T-helper 2 cell treated with Interferon-gamma antibody and Interleukin-4, amounts not matched to agents 5 μg/mL and 100 μg/mL, for 36 hours (primary cell): ENCODE measurements around the gene RAB10.
A peak's percentile ranks its signal among the peaks of the same experiment; 100 is the strongest.
"Not testable (repeated sequence)": the region's sequence is repeated elsewhere in the genome, so short reads cannot be mapped to it uniquely, and the experiment has no call there.

ENCODE experiments used
- DNase-seq: peaks from one replicate; pipeline ENCODE4 v3.0.0; 2021; ENCODE audit warnings: low spot score
- H3K27ac Mint-ChIP-seq: one replicate; pipeline ENCODE4 v1.8.0; 2021; ENCODE audit warnings: mild to moderate bottlenecking, mixed read lengths
- H3K27me3 Mint-ChIP-seq: one replicate; pipeline ENCODE4 v1.8.0; 2021; ENCODE audit warnings: low read depth, mixed read lengths
- H3K36me3 Mint-ChIP-seq: one replicate; pipeline ENCODE4 v1.8.0; 2021; ENCODE audit warnings: low read depth, mixed read lengths
- H3K4me1 Mint-ChIP-seq: one replicate; pipeline ENCODE4 v1.8.0; 2021; ENCODE audit warnings: low read depth, mixed read lengths
- H3K4me3 Mint-ChIP-seq: one replicate; pipeline ENCODE4 v1.8.0; 2022; ENCODE audit warnings: mild to moderate bottlenecking, moderate library complexity, mixed read lengths
- H3K9me3 Mint-ChIP-seq: one replicate; pipeline ENCODE4 v1.8.0; 2021; ENCODE audit warnings: mixed read lengths

Gene RAB10

GRCh38 chr2:26028083-26028482 is 5.8 kb upstream of the RAB10 start:
- H3K4me3 Mint-ChIP-seq, H3K36me3 Mint-ChIP-seq, H3K27me3 Mint-ChIP-seq, H3K9me3 Mint-ChIP-seq, H3K4me1 Mint-ChIP-seq, H3K27ac Mint-ChIP-seq, DNase-seq: not testable (repeated sequence)

GRCh38 chr2:26032586-26033269 is 1.2 kb upstream of the RAB10 start:
- H3K27me3 Mint-ChIP-seq, H3K9me3 Mint-ChIP-seq, DNase-seq: not testable (repeated sequence)
- H3K36me3 Mint-ChIP-seq: peaks cover 12% of the 10 kb centered on the region
- peak overlapping the region; percentile 93 for H3K27ac Mint-ChIP-seq
- peak overlapping the region; percentile 98 for H3K4me3 Mint-ChIP-seq
- peaks cover 17% of the 10 kb centered on the region for H3K4me1 Mint-ChIP-seq

- H3K4me3 Mint-ChIP-seq: peak overlapping the region; percentile 98
- no peaks in the 10 kb centered on the region for H3K9me3 Mint-ChIP-seq
- H3K27ac Mint-ChIP-seq: peak overlapping the region; percentile 93
- peaks cover 20% of the 10 kb centered on the region for H3K4me1 Mint-ChIP-seq
- H3K36me3 Mint-ChIP-seq: peaks cover 17% of the 10 kb centered on the region
- no peaks in the 10 kb centered on the region for H3K27me3 Mint-ChIP-seq
- no peak for DNase-seq
These were observed 540 bp upstream of the RAB10 start for GRCh38 chr2:26033270-26033817.

DNA sequence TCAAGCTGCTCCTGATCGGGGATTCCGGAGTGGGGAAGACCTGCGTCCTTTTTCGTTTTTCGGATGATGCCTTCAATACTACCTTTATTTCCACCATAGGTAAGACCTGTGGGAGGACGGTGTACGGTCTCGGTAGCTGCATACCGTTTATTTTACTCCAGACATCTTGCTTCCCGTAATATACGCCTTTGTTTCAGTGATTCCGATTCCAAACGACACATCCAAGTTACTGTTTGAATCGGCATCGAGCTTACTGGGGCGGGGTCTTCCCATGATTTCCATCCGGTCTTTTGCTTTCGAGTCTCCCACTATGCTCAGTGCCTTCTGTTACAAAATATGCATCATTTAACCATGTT is 731 bp downstream of the RAB10 start:
- H3K9me3 Mint-ChIP-seq: no peaks in the 10 kb centered on the region
- H3K27me3 Mint-ChIP-seq: no peaks in the 10 kb centered on the region
- H3K27ac Mint-ChIP-seq: peak overlapping the region; percentile 89
- DNase-seq: no peak
- peak overlapping the region; percentile 98 for H3K4me3 Mint-ChIP-seq
- H3K36me3 Mint-ChIP-seq: peaks cover 18% of the 10 kb centered on the region
- H3K4me1 Mint-ChIP-seq: peaks cover 23% of the 10 kb centered on the region

DNA sequence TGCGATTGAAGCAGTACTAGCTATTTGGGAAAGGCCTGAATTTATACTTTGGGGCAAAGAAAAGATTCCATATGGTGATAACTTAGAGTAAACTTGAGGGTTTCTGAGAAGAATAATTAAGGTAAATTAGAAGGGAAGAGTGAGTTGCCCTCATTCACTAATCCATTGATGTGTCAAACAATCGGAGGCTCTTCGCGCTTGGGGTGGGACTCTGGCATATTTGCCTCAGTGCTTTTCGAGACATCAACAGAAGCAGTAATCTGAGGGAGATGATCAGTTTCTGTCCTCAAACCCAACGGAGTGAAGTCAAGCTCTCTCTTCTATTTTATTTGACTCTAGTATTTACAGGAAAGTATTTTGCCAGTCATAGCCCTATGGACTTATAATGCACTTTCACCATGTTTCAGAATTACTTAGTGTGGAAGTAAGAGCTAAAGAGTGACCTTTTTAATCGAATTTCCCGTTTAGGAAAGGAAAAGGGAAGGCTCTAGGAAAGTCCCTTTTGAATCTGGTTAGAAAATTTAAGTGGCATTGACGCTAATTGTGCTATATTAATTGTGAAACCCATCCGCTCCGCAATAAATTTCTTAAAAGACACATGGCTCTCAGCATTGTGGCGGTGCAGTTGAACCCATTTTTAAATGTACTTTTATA is 1.3 kb downstream of the RAB10 start:
- H3K4me3 Mint-ChIP-seq: peak overlapping the region; percentile 98
- no peaks in the 10 kb centered on the region for H3K27me3 Mint-ChIP-seq
- H3K36me3 Mint-ChIP-seq: peaks cover 19% of the 10 kb centered on the region
- no peaks in the 10 kb centered on the region for H3K9me3 Mint-ChIP-seq
- peak overlapping the region; percentile 89 for H3K27ac Mint-ChIP-seq
- no peak for DNase-seq
- peaks cover 24% of the 10 kb centered on the region for H3K4me1 Mint-ChIP-seq

DNA sequence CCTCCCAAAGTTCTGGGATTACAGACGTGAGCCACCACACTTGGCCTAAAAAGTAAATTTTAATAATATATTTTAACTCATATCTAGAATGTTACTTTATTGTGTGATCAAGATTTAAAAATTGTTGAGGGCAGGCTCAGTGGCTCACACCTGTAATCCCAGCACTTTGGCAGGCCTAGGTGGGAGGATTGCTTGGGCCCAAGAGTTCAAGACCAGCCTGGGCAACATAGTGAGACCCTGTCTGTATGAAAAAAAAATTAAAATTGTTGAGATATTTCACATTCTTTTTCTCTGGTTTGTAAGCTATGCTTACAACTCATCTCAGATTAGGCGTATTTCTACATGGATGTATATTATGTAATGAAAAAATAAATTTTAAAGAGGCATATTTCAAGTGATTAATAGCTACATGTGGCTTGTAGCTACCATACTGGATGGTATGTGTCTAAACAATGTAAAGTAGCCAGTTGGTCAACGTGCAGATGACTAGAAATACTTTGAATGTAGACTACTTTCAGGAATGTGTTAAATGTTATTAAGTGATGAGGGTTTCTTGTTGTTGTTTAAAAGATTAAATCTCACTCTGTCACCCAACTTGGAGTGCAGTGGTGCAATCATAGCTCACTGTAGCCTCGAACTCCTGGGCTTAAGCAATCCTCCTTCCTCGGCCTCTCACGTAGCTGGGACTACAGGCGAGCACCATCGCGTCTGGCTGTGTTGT is 5.9 kb downstream of the RAB10 start:
- no peak overlapping the region for H3K27ac Mint-ChIP-seq
- peaks cover 44% of the 10 kb centered on the region for H3K4me1 Mint-ChIP-seq

DNA sequence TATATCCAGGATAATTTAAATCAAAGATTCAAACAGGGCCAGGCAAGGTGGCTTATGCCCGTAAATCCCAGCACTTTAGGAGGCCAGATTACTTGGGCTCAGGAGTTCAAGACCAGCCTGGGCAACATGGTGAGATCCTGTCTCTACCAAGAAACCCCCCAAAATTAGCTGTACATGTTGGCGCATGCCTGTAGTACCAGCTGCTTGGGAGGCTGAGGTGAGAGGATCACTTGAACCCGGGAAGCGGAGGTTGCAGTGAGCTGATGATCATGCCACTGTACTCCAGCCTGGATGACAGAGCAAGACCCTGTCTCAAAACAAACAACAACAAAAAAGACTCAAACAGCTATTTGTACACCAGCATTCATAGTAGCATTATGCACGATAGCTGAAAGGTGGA is 9.2 kb downstream of the RAB10 start:
- no peak for DNase-seq
- peaks cover 38% of the 10 kb centered on the region for H3K4me1 Mint-ChIP-seq
- H3K36me3 Mint-ChIP-seq: peaks cover 31% of the 10 kb centered on the region
- H3K4me3 Mint-ChIP-seq: no peak overlapping the region
- no peaks in the 10 kb centered on the region for H3K27me3 Mint-ChIP-seq
- H3K27ac Mint-ChIP-seq: no peak overlapping the region
- no peaks in the 10 kb centered on the region for H3K9me3 Mint-ChIP-seq

More for the DNA sequence above, 5.9 kb downstream of the RAB10 start:
- no peak for DNase-seq
- no peaks in the 10 kb centered on the region for H3K27me3 Mint-ChIP-seq
- peaks cover 35% of the 10 kb centered on the region for H3K36me3 Mint-ChIP-seq
- H3K4me3 Mint-ChIP-seq: no peak overlapping the region
- H3K9me3 Mint-ChIP-seq: no peaks in the 10 kb centered on the region

DNA sequence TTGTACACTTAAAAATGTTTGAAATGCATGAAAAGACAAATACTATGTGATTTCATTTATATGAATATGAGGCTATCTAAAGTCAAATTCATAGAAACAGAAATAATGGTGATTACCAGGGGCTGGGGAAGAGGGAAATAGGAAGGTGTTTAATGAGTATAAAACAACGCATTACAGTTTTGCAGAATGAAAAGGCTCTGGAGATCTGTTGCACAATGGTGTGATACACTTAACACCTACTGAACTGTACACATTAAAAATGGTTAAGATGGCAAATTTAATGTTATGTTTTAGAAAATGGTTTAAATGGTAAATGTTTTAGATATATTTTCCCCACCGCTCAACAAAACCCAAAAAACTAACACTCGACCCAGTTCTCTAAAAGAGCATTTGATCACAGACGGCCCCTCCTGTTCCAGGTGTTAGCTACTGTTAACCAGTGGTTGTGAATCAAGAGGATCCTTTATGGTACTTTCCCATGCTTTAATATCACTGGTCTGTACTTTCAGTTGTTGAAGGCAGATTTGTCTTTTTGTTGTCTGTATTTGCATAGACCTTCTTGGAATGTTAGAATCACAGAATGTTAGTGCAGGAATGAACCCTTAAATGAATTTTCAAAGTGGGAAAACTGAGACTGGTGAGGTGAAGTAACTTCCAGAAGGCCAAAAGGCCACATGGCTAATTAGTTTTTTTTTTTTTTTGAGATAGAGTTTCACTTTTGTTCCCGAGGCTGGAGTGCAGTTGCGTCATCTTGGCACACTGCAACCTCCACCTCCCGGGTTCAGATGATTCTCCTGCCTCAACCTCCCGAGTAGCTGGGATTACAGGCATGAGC is 10.2 kb downstream of the RAB10 start:
- H3K27me3 Mint-ChIP-seq: no peaks in the 10 kb centered on the region
- peak overlapping the region; percentile 16 for H3K4me3 Mint-ChIP-seq
- peaks cover 35% of the 10 kb centered on the region for H3K36me3 Mint-ChIP-seq
- H3K4me1 Mint-ChIP-seq: peaks cover 38% of the 10 kb centered on the region
- H3K27ac Mint-ChIP-seq: peak overlapping the region; percentile 22
- no peaks in the 10 kb centered on the region for H3K9me3 Mint-ChIP-seq
- DNase-seq: no peak

- Mint-ChIP-seq H3K27me3 (no peaks in the 10 kb centered on the region), H3K4me3 (no peak overlapping the region), H3K27ac (no peak overlapping the region), H3K9me3 (no peaks in the 10 kb centered on the region), H3K4me1 (peaks cover 32% of the 10 kb centered on the region), H3K36me3 (peaks cover 39% of the 10 kb centered on the region)
- DNase-seq: no peak
These were observed 14.9 kb downstream of the RAB10 start for GRCh38 chr2:26048791-26049190.

DNA sequence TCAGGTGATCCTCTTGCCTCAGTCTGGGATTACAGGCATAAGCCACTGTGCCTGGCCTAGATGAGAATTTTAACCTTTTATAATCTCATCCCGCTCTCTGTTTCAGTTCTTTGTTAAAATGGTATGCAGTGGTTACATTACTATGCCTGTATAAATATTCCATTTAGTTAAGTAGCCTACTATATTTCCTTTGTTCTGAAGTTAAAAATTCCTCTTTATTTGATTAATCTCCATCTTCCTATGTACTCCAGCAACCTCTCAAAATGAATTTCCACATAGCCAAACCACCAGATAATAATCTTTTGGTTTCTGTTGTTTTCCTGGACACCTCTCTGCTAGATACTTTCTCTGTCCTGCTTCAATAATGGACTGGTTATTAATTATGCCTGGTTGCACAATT is 15.8 kb downstream of the RAB10 start:
- H3K27ac Mint-ChIP-seq: no peak overlapping the region
- no peaks in the 10 kb centered on the region for H3K9me3 Mint-ChIP-seq
- H3K36me3 Mint-ChIP-seq: peaks cover 40% of the 10 kb centered on the region
- DNase-seq: no peak
- peaks cover 30% of the 10 kb centered on the region for H3K4me1 Mint-ChIP-seq
- H3K4me3 Mint-ChIP-seq: no peak overlapping the region
- no peaks in the 10 kb centered on the region for H3K27me3 Mint-ChIP-seq

DNA sequence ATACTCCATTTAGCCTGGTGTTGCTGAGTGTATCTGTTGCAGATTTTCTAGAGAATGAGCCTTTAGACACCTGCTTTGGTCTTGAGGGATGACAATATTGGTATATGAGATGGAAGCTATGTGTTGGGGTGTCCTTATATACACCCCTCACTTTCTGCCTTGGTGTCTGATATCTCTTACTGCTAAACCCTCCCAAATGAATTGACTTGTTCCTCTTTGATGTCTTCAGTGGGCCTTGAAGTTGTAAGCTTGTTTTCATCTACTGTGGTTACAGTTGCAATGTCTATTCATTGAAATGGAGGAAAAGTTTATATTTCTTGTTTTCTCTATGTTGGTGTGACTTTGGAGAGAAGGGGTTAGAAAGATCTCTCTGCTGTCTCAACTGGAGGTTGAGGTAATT is 18.9 kb downstream of the RAB10 start:
- H3K4me3 Mint-ChIP-seq: no peak overlapping the region
- H3K27me3 Mint-ChIP-seq: no peaks in the 10 kb centered on the region
- DNase-seq: no peak
- no peaks in the 10 kb centered on the region for H3K9me3 Mint-ChIP-seq
- H3K4me1 Mint-ChIP-seq: peaks cover 34% of the 10 kb centered on the region
- H3K27ac Mint-ChIP-seq: no peak overlapping the region
- H3K36me3 Mint-ChIP-seq: peaks cover 32% of the 10 kb centered on the region

- DNase-seq: no peak
- Mint-ChIP-seq H3K4me1 (peaks cover 41% of the 10 kb centered on the region), H3K27ac (no peak overlapping the region), H3K36me3 (peaks cover 28% of the 10 kb centered on the region), H3K27me3 (no peaks in the 10 kb centered on the region), H3K4me3 (no peak overlapping the region), H3K9me3 (no peaks in the 10 kb centered on the region)
These were observed 20.9 kb downstream of the RAB10 start for GRCh38 chr2:26054598-26055348.

- Mint-ChIP-seq H3K4me1 (peaks cover 39% of the 10 kb centered on the region), H3K27me3 (no peaks in the 10 kb centered on the region), H3K27ac (no peak overlapping the region), H3K9me3 (no peaks in the 10 kb centered on the region), H3K36me3 (peaks cover 19% of the 10 kb centered on the region), H3K4me3 (no peak overlapping the region)
- DNase-seq: no peak
These were observed 24.5 kb downstream of the RAB10 start for GRCh38 chr2:26058390-26058789.
